HG03575 (cell line): Measurements from ENCODE around the gene DPM1.

Source experiments
- ATAC-seq: cut with Tn5 transposase; IDR thresholded peaks from one replicate; pipeline ENCODE4 v1.9.1; 2021; ENCODE audit not compliant: unreplicated experiment, insufficient number of reproducible peaks, low FRiP score; ENCODE audit errors: extremely low read depth

The DPM1 gene

GRCh38 chr20:50957798-50958614, at the start of gene DPM1:
DPM1 (minus strand) TSS chr20:50958532; CDS start chr20:50958523, 9 bp downstream.
- ATAC-seq, result no peak

GRCh38 chr20:51005214-51005613, 46.9 kb upstream of the DPM1 start:
- ATAC-seq, result no peak

DNA sequence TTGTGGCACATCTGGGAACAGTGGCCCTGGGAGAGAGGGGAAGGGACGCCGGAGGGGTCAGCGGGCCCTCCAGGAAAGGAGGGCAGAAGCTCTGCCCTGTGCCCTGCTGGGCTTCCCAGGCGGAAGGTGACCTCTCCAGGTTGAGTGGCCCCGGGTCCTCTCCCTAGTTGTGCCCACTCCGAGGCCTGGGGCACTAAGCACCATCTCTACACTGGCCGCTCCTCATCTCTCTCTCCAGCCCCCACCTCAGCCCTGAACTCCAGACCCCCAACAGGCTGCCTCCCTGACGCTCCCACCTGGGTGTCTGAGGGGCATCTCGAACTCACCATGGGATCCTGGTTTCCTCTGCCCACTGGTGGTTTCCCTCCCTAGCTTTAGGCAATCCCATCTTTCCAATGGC, 46.4 kb upstream of the DPM1 start:
- no peak for ATAC-seq

DNA sequence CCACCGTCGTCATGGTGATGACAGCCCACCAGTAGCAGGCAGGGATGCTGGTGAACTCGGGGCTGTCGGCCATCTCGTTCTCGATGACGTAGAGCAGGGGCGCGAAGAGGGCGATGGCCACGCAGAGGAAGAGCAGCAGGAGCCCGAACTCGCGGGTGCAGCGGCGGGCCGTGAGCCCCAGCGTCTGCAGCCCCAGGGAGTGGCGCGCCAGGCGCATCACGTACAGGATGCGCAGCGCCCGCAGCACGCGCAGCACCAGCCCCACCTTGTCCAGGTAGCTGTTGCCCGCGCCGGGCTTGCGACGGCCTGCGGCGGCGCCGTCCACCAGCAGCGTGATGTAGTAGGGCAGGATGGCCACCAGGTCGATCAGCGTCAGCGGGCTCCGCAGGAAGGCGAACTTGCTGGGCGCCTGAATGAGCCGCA, 46.0 kb upstream of the DPM1 start:
- ATAC-seq, result no peak

GRCh38 chr20:51003753-51004152, 45.4 kb upstream of the DPM1 start:
- ATAC-seq, result no peak

DNA sequence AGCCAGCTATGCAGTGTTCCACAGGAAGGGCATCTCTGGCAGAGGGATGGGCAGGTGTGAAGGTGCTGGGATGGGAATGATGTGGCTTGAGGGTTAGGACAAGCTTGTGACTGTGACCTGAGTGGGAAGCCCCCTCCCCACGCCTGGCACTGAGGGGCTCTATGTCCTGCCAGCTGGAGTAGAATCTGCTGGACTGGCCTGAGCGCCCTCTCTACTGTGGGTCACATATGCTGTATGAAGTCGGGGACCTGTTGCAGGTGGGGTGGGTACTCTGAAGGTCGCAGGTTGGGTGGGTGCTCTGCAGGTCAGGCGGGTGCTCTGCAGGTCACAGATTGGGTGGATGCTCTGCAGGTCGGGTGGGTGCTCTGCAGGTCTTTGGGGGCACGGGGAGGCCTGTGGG, 44.3 kb upstream of the DPM1 start:
- no peak for ATAC-seq

DNA sequence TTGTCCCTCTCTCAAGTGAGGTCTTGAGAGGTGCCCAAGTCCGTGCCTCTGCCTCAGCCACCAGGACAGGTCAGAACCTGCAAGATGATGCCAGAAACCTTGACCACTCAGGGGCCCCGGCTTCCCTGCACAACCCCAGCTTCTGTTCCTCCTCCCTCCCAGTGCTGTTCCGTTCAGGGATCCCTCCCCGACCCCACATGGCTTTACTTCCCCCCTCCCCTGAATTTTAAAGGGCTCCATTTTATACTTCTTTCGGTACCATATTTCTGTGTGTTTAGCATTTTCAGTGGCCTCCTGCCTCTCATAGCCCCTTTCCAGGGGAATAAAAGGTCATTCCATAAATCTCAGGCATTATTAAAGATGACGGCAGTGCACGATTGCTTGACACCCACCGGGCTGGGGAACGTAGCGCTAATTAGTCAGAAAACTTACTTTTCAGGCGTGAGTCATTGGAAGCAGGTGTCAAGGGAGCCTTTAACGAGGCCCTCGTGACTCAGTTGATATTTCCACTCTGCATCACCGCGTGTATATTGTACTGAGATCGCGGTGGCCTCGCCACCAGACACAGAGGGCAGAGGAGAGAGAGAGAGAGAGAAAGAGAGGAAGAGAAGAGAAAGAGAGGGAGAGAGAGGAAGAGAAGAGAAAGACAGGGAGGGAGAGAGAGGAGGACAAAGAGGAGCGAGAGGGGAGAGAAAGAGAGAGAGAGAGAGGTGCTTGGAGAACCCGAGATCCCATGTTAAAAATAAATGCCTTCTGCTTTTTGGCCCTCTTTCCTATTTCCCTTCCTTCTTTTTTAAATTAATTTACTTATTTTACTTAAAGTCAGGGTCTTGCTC, 43.3 kb upstream of the DPM1 start:
- no peak for ATAC-seq

DNA sequence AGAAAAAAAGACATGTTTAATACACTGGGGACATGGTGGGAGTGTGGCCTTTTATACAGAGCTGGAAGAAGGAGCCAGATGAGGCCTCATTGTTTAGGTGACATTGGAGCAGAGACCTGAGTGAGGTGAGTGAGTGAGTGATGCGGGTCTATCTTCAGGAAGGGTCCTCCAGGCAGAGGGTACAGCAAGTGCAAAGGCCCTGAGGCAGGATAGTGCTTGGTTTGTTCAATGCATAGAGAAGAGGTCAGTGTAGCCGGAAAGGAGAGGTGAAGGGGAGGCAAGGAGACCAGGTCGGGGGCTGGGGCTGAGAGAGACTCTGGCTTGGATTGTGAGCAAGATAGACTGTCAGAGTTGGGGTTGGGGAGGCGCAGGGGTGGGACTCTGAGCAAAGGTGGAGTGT, 41.0 kb upstream of the DPM1 start:
- ATAC-seq, result no peak

- ATAC-seq, result no peak
Observed at GRCh38 chr20:50996901-50997865, 38.9 kb upstream of the DPM1 start.

DNA sequence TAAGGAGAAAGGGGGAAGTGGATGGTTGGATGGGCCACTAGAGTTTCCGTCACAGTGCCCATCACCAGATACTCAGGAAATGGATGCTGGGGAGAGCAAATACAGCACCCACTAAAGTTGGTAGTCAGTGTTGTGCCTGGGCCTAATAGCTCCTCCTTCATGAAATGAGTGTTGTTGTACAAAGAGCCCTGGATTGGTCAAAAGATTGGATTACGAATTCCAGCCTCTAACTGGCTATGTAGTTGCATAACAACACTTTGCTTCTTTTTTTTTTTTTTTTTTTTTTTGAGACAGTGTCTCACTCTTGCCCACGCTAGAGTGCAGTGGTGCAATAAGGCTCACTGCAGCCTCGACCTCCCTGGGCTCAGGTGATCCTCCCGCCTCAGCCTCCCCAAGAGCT, 37.2 kb upstream of the DPM1 start:
- no peak for ATAC-seq

- ATAC-seq, result no peak
Observed at GRCh38 chr20:50993876-50994275, 35.5 kb upstream of the DPM1 start.

GRCh38 chr20:50992733-50993457, 34.6 kb upstream of the DPM1 start:
- no peak for ATAC-seq

- ATAC-seq, result no peak
Observed at GRCh38 chr20:50992336-50992732, 34.0 kb upstream of the DPM1 start.

DNA sequence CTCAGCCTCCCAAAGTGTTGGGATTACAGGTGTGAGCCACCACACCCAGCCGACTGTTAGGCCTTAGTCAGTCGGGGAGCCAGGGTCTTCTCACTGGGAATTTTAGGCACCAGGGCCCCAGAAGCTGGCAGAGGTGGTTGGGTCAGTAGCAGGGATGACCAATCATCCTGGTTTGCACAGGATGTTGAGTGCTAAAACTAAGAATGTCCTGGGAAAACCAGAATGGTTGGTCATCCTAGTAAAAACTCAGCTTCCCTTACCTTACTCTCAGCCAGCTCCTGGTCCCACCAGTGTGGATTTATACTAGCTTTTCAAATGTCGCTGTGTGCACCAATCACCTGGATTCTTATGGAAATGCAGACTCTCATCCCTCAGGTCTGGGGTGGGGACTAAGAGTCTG, 32.7 kb upstream of the DPM1 start:
- no peak for ATAC-seq

GRCh38 chr20:50987493-50988210, 29.3 kb upstream of the DPM1 start:
- no peak for ATAC-seq

DNA sequence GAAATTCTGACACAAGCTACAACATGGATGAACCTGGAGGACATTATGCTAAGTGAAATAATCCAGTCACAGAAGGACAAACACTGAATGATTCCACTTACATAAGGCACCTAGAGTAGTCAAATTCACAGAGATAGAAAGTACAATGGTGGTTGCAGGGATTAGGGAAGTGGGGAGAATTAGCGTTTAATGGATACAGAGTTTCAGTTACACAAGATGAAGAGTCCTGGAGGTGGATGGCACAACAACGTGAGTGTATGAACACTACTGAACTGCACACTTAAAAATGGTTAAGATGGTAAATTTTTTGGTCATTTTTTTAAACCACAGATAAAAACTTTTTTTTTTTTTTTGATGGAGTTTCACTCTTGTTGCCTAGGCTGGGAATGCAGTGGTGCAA, 25.0 kb upstream of the DPM1 start:
- ATAC-seq, result no peak

- ATAC-seq, result no peak
Observed at GRCh38 chr20:50982363-50982762, 24.0 kb upstream of the DPM1 start.

- ATAC-seq, result no peak
Observed at GRCh38 chr20:50981714-50982048, 23.3 kb upstream of the DPM1 start.
